ENCODE measurements around the gene FOXA3. TPM values are rescaled to one million over a fixed set of nuclear protein-coding genes. Genes with fewer than 3 reads are reported as not detected.

FOXA3 gene
- total and polyA plus RNA-seq, 10 of the 15 experiments (the other 5 are each of a cell fraction or from before 2014, with no cell fraction given), result 0.04 to 0.83 (median 0.11) TPM; not detected in 5

DNA sequence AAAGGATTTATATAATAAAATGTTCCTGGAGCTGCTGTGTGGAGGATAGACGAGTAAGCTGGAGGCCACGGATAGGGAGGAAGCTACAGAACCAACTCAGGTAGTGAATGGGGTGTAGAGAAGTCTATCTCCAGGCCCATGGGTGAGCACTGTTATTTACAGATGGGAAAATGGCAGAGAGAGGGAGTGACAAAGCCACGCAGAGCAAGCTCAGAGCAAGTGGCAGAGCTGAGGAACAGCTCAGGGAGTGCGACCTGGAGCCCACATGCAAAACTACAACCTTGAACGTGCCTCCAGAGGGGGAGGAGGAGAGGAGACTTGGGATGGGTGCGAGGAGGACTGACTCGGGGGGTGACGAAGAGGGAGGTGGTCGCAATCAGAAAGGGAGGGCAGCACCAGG lies 35.6 kb upstream of the FOXA3 start:
- intact Hi-C loops (cut with micrococcal nuclease; ENCODE audit: unreplicated experiment), result no loop called here
- ChIA-PET RAD21 (ENCODE audit: unreplicated experiment) (no interaction called here), CTCF (interaction anchor here (0.6 to 1.1 kb wide), 2 partner anchors 9 to 12 kb away, joined by 3 read pairs; no protein-coding TSS in a partner anchor), POLR2A (no interaction called here), SMC1A (ENCODE audit: uncharacterized antibody, unreplicated experiment) (no interaction called here)
- FAIRE-seq (no peak), DNase-seq (ENCODE audit: low read depth, low spot score) (no peak), ATAC-seq (no peak)
- Histone ChIP-seq H3K9me3 (replicated peaks; ENCODE audit: control insufficient read depth, insufficient read depth, low read length) (no peaks in the 10 kb centered on the region), H3K4me3 (no peak overlapping the region), H3K27me3 (replicated peaks in 1 of 2; ENCODE audit: control insufficient read depth in 2 of 2, insufficient read depth in 2 of 2, low read length in 1 of 2) (no peaks in the 10 kb centered on the region), H4K20me1 (ENCODE audit: control insufficient read depth, insufficient read depth) (no peaks in the 10 kb centered on the region), H3K9ac (ENCODE audit: control insufficient read depth, insufficient read depth, low read length) (no peak overlapping the region), H3K4me2 (ENCODE audit: control insufficient read depth, insufficient read depth) (no peak overlapping the region), H3K4me1 (ENCODE audit: control insufficient read depth, insufficient read depth, low read length) (no peaks in the 10 kb centered on the region; the same call in 1 of the 2 replicates), H3K27ac (ENCODE audit: control insufficient read depth, insufficient read depth) (no peak overlapping the region), H3K79me2 (ENCODE audit: control insufficient read depth, insufficient read depth, low read length) (no peaks in the 10 kb centered on the region), H3K36me3 (ENCODE audit: control insufficient read depth in 2 of 2, insufficient read depth in 2 of 2, low read length in 1 of 2) (peaks cover 26 to 49% of the 10 kb centered on the region in 2 experiments), H2AFZ (ENCODE audit: control insufficient read depth, low read depth, low read length) (no peak overlapping the region)
- TF ChIP-seq, protein P1, sequence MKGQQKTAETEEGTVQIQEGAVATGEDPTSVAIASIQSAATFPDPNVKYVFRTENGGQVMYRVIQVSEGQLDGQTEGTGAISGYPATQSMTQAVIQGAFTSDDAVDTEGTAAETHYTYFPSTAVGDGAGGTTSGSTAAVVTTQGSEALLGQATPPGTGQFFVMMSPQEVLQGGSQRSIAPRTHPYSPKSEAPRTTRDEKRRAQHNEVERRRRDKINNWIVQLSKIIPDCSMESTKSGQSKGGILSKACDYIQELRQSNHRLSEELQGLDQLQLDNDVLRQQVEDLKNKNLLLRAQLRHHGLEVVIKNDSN (IDR thresholded peaks at IDR 0.05; ENCODE audit: borderline replicate concordance, extremely low read length, insufficient read depth, low read depth, low read length), result no peak
- TF ChIP-seq BHLHE40 (IDR thresholded peaks at IDR 0.05; ENCODE audit: borderline replicate concordance in 1 of 2, low read depth in 2 of 2, low read length in 1 of 2) (no peak), MTA3 (IDR thresholded peaks at IDR 0.05; ENCODE audit: borderline replicate concordance, low read length) (no peak), IKZF2 (IDR thresholded peaks at IDR 0.05) (no peak)
- TF ChIP-seq, protein P2, sequence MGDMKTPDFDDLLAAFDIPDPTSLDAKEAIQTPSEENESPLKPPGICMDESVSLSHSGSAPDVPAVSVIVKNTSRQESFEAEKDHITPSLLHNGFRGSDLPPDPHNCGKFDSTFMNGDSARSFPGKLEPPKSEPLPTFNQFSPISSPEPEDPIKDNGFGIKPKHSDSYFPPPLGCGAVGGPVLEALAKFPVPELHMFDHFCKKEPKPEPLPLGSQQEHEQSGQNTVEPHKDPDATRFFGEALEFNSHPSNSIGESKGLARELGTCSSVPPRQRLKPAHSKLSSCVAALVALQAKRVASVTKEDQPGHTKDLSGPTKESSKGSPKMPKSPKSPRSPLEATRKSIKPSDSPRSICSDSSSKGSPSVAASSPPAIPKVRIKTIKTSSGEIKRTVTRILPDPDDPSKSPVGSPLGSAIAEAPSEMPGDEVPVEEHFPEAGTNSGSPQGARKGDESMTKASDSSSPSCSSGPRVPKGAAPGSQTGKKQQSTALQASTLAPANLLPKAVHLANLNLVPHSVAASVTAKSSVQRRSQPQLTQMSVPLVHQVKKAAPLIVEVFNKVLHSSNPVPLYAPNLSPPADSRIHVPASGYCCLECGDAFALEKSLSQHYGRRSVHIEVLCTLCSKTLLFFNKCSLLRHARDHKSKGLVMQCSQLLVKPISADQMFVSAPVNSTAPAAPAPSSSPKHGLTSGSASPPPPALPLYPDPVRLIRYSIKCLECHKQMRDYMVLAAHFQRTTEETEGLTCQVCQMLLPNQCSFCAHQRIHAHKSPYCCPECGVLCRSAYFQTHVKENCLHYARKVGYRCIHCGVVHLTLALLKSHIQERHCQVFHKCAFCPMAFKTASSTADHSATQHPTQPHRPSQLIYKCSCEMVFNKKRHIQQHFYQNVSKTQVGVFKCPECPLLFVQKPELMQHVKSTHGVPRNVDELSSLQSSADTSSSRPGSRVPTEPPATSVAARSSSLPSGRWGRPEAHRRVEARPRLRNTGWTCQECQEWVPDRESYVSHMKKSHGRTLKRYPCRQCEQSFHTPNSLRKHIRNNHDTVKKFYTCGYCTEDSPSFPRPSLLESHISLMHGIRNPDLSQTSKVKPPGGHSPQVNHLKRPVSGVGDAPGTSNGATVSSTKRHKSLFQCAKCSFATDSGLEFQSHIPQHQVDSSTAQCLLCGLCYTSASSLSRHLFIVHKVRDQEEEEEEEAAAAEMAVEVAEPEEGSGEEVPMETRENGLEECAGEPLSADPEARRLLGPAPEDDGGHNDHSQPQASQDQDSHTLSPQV (IDR thresholded peaks at IDR 0.05), result no peak
- 77% methylated on average over 9 of the region's 9 CpGs for WGBS (ENCODE audit: insufficient coverage, insufficient replicate concordance, low lambda C conversion rate, missing lambda C conversion rate)
- in situ Hi-C loops (cut with MboI), result no loop called here
- no TSS peak for BruUV-seq (replicated peaks)

Data from GM12878 (cell line).